ENCODE measurements around the gene TOGARAM2. TPM values are rescaled to one million over a fixed set of nuclear protein-coding genes. Genes with fewer than 3 reads are reported as not detected.

Gene TOGARAM2
- total RNA-seq, 2 experiments from 2014 or later: 2.3 to 2.7 TPM

- peaks cover 36% of the 10 kb centered on the region for H3K4me1 Mint-ChIP-seq (ENCODE audit: low read depth)
- intact Hi-C loops (cut with micrococcal nuclease): no loop called here
- no peak for DNase-seq
- TF ChIP-seq, protein P1, sequence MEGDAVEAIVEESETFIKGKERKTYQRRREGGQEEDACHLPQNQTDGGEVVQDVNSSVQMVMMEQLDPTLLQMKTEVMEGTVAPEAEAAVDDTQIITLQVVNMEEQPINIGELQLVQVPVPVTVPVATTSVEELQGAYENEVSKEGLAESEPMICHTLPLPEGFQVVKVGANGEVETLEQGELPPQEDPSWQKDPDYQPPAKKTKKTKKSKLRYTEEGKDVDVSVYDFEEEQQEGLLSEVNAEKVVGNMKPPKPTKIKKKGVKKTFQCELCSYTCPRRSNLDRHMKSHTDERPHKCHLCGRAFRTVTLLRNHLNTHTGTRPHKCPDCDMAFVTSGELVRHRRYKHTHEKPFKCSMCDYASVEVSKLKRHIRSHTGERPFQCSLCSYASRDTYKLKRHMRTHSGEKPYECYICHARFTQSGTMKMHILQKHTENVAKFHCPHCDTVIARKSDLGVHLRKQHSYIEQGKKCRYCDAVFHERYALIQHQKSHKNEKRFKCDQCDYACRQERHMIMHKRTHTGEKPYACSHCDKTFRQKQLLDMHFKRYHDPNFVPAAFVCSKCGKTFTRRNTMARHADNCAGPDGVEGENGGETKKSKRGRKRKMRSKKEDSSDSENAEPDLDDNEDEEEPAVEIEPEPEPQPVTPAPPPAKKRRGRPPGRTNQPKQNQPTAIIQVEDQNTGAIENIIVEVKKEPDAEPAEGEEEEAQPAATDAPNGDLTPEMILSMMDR (IDR thresholded peaks at IDR 0.05): no peak
- ATAC-seq: no peak
- H3K27ac Mint-ChIP-seq: no peak overlapping the region
- no peak overlapping the region for H3K4me3 Mint-ChIP-seq
- ChIA-PET POLR2A (no interaction called here), CTCF (no interaction called here)
- H3K36me3 Mint-ChIP-seq (ENCODE audit: low read depth): no peaks in the 10 kb centered on the region
- H3K27me3 Mint-ChIP-seq: no peaks in the 10 kb centered on the region
- no peaks in the 10 kb centered on the region for H3K9me3 Mint-ChIP-seq
Observed at GRCh38 chr2:29006092-29006979, 25.2 kb downstream of the TOGARAM2 start.

GRCh38 chr2:29006980-29007301, 25.8 kb downstream of the TOGARAM2 start:
- Mint-ChIP-seq H3K27ac (no peak overlapping the region), H3K36me3 (ENCODE audit: low read depth) (no peaks in the 10 kb centered on the region), H3K27me3 (no peaks in the 10 kb centered on the region), H3K4me3 (no peak overlapping the region), H3K9me3 (no peaks in the 10 kb centered on the region), H3K4me1 (ENCODE audit: low read depth) (peaks cover 38% of the 10 kb centered on the region)
- POLR2A ChIA-PET: no interaction called here
- CTCF ChIA-PET: no interaction called here
- intact Hi-C loops (cut with micrococcal nuclease): no loop called here
- DNase-seq: no peak
- TF ChIP-seq, protein P1 (IDR thresholded peaks at IDR 0.05): no peak
- ATAC-seq: no peak

DNA sequence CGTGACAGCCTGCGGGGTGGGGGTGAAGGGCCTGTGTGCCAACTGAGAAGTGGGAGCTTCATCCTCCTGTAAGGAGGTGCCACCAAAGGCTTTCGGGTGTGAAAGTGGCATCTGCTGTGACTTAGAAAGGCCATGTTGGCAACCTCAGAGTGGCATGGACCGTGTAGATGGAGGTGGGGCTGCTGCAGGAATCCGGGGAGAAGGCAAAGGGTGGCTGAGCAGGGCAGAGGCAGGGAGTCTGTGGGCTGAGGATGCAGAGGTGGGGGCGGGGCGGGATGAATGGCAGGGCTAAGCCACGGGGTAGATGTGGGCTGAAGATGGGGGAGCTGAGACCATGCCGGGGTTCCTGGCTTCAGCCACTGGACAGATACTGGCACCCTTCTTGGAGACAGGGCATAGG, 28.2 kb downstream of the TOGARAM2 start:
- ChIA-PET POLR2A (interaction anchor here (3.7 kb wide), 1 partner anchor 106 kb away, joined by 29 read pairs; the partner anchor contains the start of gene CLIP4), CTCF (interaction anchor here (1.0 kb wide), 1 partner anchor 50 kb away, joined by 3 read pairs; no protein-coding TSS in a partner anchor)
- H3K27ac Mint-ChIP-seq: peak overlapping the region; percentile 97
- ATAC-seq: no peak
- TF ChIP-seq, protein P1 (IDR thresholded peaks at IDR 0.05): no peak
- peaks cover 57% of the 10 kb centered on the region for H3K4me1 Mint-ChIP-seq (ENCODE audit: low read depth)
- no peaks in the 10 kb centered on the region for H3K9me3 Mint-ChIP-seq
- H3K27me3 Mint-ChIP-seq: no peaks in the 10 kb centered on the region
- intact Hi-C loops (cut with micrococcal nuclease): no loop called here
- peak; percentile 23 for DNase-seq
- no peaks in the 10 kb centered on the region for H3K36me3 Mint-ChIP-seq (ENCODE audit: low read depth)
- peak overlapping the region; percentile 55 for H3K4me3 Mint-ChIP-seq

DNA sequence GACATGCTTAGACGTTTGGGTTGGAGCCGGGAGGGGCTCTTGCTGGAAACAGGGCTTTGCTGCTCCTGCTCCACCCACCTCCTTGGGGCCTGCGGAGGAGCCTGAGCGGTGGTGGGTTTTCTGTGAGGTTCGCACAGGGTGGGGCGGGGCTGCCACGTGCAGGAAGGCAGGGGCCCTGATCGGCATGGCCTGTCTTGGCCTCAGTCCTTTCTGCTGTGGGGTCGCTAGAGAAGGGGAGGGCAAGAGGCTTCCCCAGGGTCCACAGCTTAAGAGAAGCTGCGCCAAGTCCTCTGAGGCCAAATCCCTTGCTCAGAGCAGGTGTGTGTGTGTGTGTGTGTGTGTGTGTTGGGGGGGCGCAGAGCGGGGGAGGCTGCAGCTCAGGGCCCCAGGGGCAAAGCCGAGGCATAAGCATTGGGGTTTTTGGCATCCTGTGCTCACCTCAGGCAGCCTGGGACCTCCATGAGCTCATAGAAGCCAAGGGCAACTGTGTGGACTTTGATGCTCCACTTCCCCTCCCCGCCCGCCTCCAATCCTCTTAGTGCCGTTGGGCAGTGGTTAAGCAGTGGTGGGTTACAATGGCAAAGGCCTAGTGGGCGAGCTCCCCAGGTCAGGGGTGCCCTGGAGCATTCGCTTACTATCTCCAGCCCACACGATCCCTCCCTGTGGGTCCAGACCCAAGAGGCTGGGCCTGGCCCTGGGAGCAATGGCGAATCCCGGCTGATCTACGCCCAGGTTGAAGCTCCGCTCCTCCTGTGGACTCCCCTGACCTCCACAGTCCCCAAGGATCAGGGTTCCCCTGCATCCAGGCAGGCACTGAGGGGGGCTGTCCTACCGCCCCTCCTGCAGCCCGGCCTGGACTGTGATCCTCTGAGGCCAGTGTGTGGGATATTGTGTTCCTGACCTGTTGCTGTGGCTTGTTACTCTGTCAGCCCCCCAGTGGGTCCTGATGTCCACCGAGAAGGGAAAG, 28.9 kb downstream of the TOGARAM2 start:
- intact Hi-C loops (cut with micrococcal nuclease): loop anchor here (5.0 to 10.0 kb wide), 2 partner anchors 53 to 105 kb away; partner anchors contain the start of gene CLIP4
- POLR2A ChIA-PET: interaction anchor here (0.6 to 3.7 kb wide), 2 partner anchors 21 to 105 kb away, joined by 3 to 29 read pairs; partner anchors contain the start of gene CLIP4
- peak; percentile 64 for DNase-seq
- H3K4me1 Mint-ChIP-seq (ENCODE audit: low read depth): peaks cover 64% of the 10 kb centered on the region
- CTCF ChIA-PET: interaction anchor here (0.9 to 3.0 kb wide), 7 partner anchors 9 to 108 kb away, joined by 3 to 14 read pairs (median 3); no protein-coding TSS in a partner anchor
- peak; percentile 9 for ATAC-seq
- no peaks in the 10 kb centered on the region for H3K9me3 Mint-ChIP-seq
- H3K27ac Mint-ChIP-seq: peak overlapping the region; percentile 97
- TF ChIP-seq, protein P1 (IDR thresholded peaks at IDR 0.05): no peak
- H3K4me3 Mint-ChIP-seq: peak overlapping the region; percentile 55
- H3K36me3 Mint-ChIP-seq (ENCODE audit: low read depth): no peaks in the 10 kb centered on the region
- no peaks in the 10 kb centered on the region for H3K27me3 Mint-ChIP-seq

Data from activated CD8-positive, alpha-beta T cell treated with anti-CD3 and anti-CD28 coated beads for 36 hours (primary cell).